ENCODE results near the gene DHX35.
"Not testable (repeated sequence)": the region's sequence is repeated elsewhere in the genome, so short reads cannot be mapped to it uniquely, and the experiment has no call there.

The DHX35 gene

GRCh38 chr20:38940644-38941043 lies 21.5 kb upstream of the DHX35 start:
- DNase-seq (ENCODE audit: low read depth in 2 of 2, low spot score in 1 of 2), result no peak

GRCh38 chr20:38941726-38942389 lies 20.3 kb upstream of the DHX35 start:
- DNase-seq (ENCODE audit: low read depth in 2 of 2, low spot score in 1 of 2), result no peak

- DNase-seq (ENCODE audit: low read depth in 2 of 2, low spot score in 1 of 2), result no peak
Observed at GRCh38 chr20:38945012-38945411, 17.1 kb upstream of the DHX35 start.

- no peak for DNase-seq (ENCODE audit: low read depth in 2 of 2, low spot score in 1 of 2)
Observed at GRCh38 chr20:38946836-38947235, 15.3 kb upstream of the DHX35 start.

GRCh38 chr20:38947931-38948362 lies 14.2 kb upstream of the DHX35 start:
- no peak for DNase-seq (ENCODE audit: low read depth in 2 of 2, low spot score in 1 of 2)

GRCh38 chr20:38950254-38950653 lies 11.9 kb upstream of the DHX35 start:
- DNase-seq (ENCODE audit: low read depth in 2 of 2, low spot score in 1 of 2), result no peak

- DNase-seq (ENCODE audit: low read depth in 2 of 2, low spot score in 1 of 2), result no peak
Observed at GRCh38 chr20:38951611-38952010, 10.5 kb upstream of the DHX35 start.

- no peak for DNase-seq (ENCODE audit: low read depth in 2 of 2, low spot score in 1 of 2)
Observed at GRCh38 chr20:38952153-38952552, 10.0 kb upstream of the DHX35 start.

GRCh38 chr20:38953630-38954340 lies 8.4 kb upstream of the DHX35 start:
- no peak for DNase-seq (ENCODE audit: low read depth in 2 of 2, low spot score in 1 of 2)

GRCh38 chr20:38957235-38957876 lies 4.8 kb upstream of the DHX35 start:
- no peak for DNase-seq (ENCODE audit: low read depth in 2 of 2, low spot score in 1 of 2)

- no peak for DNase-seq (ENCODE audit: low read depth in 2 of 2, low spot score in 1 of 2)
Observed at GRCh38 chr20:38957915-38958485, 4.1 kb upstream of the DHX35 start.

GRCh38 chr20:38960187-38960687 lies 1.9 kb upstream of the DHX35 start:
- DNase-seq (ENCODE audit: low read depth in 2 of 2, low spot score in 1 of 2), result not testable (repeated sequence)

GRCh38 chr20:38961530-38962043 lies 557 bp upstream of the DHX35 start:
- DNase-seq (ENCODE audit: low read depth in 2 of 2, low spot score in 1 of 2), result no peak

GRCh38 chr20:38962928-38963401 lies 821 bp downstream of the DHX35 start:
- no peak for DNase-seq (ENCODE audit: low read depth in 2 of 2, low spot score in 1 of 2)

- no peak for DNase-seq (ENCODE audit: low read depth in 2 of 2, low spot score in 1 of 2)
Observed at GRCh38 chr20:38963745-38964144, 1.6 kb downstream of the DHX35 start.

GRCh38 chr20:38965264-38965663 lies 3.1 kb downstream of the DHX35 start:
- DNase-seq (ENCODE audit: low read depth in 2 of 2, low spot score in 1 of 2), result no peak

GRCh38 chr20:38968090-38968489 lies 5.9 kb downstream of the DHX35 start:
- DNase-seq (ENCODE audit: low read depth in 2 of 2, low spot score in 1 of 2), result no peak

- DNase-seq (ENCODE audit: low read depth in 2 of 2, low spot score in 1 of 2), result no peak
Observed at GRCh38 chr20:38969708-38970107, 7.6 kb downstream of the DHX35 start.

- DNase-seq (ENCODE audit: low read depth in 2 of 2, low spot score in 1 of 2), result no peak
Observed at GRCh38 chr20:38970302-38970701, 8.2 kb downstream of the DHX35 start.

- DNase-seq (ENCODE audit: low read depth in 2 of 2, low spot score in 1 of 2), result no peak
Observed at GRCh38 chr20:38973107-38973506, 11.0 kb downstream of the DHX35 start.

- DNase-seq (ENCODE audit: low read depth in 2 of 2, low spot score in 1 of 2), result no peak
Observed at GRCh38 chr20:38973645-38974044, 11.5 kb downstream of the DHX35 start.
